HG02840 (cell line): ENCODE results near the gene DEK.
"Not testable (repeated sequence)": the region's sequence is repeated elsewhere in the genome, so short reads cannot be mapped to it uniquely, and the experiment has no call there.

ENCODE experiments used
- ATAC-seq: cut with Tn5 transposase; IDR thresholded peaks from one replicate; pipeline ENCODE4 v1.9.1; 2021; ENCODE audit warnings: mild to moderate bottlenecking, moderate library complexity, moderate number of reproducible peaks; ENCODE audit not compliant: unreplicated experiment, low FRiP score

DEK gene

DNA sequence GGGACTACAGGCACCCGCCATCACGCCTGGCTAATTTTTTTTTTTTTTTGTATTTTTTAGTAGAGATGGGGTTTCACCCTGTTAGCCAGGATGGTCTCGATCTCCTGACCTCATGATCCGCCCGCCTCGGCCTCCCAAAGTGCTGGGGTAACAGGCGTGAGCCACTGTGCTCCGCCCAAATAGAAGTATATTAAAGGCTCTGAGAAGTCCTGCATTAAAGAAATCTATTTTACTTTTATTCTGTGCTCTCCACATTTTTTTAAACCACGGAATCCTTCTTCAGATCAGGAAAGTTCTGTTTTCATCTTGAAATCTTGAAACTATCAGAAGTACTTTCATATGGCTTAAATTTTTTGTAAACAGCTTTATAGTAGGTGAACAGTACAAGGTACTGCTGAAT lies 55.6 kb downstream of the DEK start:
- not testable (repeated sequence) for ATAC-seq

DNA sequence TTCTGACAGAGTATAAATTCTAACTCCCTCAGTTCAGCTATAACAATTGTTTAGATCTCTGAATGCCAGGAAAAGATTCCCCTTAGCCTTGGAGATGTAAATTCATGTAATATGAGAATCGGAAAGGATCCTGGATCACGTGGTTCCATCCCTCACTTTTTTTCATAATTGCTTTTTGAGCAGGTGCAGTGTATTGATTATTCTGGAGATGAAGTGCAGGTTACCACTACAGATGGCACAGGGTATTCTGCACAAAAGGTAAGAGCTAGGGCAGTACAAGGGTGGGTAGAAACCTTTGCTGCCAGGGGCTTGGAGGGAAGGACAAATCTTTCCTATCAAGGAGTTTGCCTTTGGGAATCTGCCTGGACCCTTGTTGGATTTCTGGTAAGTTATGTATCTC lies 56.4 kb downstream of the DEK start:
- ATAC-seq = no peak

GRCh38 chr6:18207438-18207837 lies 56.9 kb downstream of the DEK start:
- no peak for ATAC-seq

DNA sequence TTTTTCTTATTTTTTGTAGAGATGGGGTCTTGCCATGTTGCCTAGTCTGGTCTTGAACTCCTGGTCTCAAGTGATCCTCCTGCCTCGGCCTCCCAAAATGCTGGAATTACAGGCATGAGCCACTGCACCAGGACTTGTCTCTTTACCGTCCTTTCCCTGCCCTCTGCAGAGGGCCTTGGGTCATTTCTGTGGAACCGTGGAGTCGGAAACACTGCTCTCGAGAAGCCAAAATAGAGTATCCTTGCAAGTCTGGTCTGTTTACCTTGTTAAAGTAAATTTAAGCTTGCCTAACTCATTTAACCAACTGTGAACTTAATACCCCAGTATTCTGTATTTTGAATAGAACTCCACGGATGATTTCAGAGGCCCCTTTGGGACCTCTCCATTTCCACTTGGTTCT lies 57.7 kb downstream of the DEK start:
- no peak for ATAC-seq

GRCh38 chr6:18204691-18205090 lies 59.6 kb downstream of the DEK start:
- ATAC-seq = no peak

DNA sequence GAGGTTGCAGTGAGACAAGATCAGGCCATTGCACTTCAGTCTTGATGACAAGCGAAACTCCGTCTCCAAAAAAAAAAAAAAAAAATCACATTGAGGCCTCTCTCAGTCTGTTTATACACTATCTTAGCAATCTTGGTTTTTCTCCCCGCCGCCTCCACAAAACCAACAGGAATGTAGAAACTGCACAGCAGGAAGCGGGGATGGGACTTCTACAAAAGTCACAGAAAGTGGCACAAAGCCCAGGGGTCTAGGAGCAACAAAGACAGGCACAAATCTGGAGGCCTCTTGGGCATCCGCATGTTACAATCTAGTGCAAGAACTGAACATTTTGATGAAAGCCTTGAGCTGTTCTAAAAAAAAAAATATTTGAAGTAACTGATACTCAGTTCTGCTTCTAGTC lies 60.5 kb downstream of the DEK start:
- ATAC-seq = no peak

- no peak for ATAC-seq
Observed at GRCh38 chr6:18192026-18192425, 72.3 kb downstream of the DEK start.

DNA sequence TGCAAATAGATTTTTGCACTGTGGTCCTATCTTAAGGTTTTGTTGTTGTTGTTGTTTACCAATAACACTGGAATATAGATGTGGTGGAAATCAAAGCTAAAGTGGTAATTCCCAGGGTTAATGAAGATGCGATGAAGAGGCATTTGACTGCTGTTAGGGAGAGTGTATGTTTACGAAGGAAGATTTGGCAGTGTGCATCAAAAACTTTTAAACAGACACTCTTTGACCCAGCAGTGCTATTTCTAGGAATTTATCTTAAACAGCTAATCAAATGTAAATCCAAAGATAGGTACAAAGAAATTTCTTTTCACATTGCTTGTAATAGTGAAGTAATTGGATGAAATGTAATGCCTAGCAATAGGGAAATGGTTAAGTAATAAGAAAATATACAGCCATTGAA lies 75.1 kb downstream of the DEK start:
- no peak for ATAC-seq

- no peak for ATAC-seq
Observed at GRCh38 chr6:18187701-18188100, 76.6 kb downstream of the DEK start.

DNA sequence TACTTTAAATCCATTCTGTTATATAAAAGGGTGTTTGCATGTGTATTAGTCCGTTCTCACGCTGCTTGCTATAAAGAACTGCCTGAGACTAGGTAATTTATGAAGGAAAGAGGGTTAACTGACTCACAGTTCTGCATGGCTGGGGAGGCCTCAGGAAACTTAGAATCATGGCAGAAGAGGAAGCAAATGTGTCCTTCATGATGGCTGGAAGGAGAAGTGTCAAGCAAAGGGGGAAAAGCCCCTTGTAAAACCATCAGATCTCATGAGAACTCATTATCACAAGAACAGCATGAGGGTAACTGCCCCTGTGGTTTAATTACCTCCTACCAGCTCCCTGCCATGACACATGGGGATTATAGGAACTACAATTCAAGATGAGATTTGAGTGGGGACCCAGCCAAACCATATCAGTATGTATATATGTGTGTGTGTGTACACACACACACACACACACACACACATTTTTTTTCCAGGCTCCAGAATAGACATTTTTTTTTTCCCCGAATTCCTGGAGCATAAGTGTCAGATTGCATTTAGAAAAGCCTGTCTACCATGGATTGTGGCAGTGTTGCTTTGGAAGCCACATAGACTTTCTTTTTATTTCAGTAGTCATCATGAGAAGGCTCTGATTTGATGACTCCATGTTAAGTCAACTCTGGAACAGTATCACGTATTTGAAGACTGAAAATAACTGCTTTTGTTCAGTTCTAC lies 77.6 kb downstream of the DEK start:
- ATAC-seq = no peak

DNA sequence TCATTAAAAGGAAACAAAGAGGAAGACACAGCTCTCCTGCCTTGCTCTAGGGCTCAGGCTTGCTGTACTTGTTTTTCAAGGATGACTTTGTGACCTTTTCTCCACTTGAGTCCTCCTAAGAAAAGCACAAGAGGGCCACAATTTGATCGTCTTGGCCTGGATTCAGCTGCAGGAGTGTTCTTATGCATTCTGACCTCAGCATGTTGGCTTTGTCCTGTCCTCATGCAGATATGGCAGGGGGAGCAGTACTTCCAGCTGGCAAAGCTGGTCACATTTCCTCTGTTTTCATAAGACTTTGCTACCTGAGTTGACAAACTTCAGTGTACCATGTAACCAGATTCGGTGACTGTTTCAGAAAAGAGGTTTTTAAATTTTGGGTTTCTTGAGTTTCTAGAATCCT lies 78.3 kb downstream of the DEK start:
- no peak for ATAC-seq

DNA sequence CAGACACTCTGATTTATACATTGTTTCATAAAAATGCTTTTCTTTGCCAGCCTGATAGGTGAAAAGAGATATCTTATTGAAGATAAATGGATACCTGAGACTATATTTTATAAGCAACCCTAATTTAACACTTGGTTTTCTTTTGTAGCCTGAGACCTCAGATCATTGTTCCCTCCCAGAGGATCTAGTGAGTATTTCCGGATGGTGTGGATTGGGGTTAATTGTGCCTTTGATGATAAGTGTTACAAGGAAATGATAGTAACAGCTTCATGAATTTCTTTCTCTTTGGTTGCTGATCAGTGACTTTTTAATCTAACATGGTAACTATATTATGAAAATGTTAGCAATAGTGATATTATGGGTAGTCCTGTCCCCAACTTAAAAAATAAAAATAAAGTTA lies 78.7 kb downstream of the DEK start:
- ATAC-seq = no peak

GRCh38 chr6:18183766-18184165 lies 80.6 kb downstream of the DEK start:
- no peak for ATAC-seq

GRCh38 chr6:18182568-18182967 lies 81.8 kb downstream of the DEK start:
- no peak for ATAC-seq

DNA sequence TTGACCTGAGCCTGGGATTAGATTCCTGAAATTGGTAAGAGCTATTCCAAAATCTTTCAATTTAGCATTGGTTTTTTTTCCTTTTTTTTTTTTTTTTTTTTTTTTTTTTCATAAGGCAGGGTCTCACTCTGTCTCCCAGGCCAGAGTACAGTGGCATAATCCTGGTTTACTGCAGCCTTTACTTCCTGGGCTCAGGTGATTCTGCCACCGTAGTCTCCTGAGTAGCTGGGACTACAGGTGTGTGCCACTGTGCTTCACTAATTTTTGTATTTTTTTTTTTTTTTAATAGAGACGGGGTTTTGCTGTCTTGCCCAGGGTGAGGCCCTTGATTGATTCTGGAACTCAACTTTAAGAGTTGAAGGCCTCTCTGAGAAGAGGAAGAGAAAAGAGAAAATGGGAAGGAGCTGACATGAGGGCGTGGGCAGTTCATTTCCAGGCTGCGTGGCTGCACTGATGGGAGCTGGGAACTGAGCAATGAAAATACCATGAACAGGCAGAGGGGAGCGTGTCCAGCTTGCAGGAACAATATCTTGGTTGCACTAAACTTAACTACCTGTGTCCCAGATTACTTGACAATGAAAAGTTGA lies 84.5 kb downstream of the DEK start:
- no peak for ATAC-seq

DNA sequence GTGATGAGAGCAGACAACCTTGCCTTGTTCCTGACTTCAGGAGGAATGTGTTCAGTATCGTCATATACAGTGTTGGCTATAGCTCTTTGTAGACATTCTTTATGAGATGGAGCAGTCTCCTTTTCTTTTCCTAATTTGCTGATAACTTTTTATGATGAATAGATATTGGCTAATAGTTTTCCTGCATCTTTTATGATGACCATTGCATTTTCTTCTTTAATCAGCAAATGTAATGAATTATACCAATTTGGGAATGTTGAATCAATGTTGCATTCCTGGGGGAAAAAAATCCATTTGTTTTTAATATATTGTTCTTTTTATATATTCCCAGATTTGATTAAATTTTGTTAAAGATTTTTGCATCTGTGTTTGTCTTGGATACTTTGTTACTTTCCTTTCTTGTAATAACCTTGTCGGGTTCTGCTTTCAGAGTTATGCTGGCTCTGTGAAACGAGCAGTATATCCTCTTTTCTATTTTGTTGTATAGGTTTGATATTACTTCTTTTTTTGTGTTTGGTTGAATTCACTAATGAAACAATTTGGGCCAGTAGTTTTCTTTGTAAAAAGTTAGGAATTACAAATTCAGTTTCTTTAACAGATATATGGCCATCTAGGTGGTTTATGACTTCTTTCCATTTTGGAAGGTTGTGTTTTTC lies 85.2 kb downstream of the DEK start:
- ATAC-seq = no peak

GRCh38 chr6:18177286-18177965 lies 86.9 kb downstream of the DEK start:
- ATAC-seq = no peak

DNA sequence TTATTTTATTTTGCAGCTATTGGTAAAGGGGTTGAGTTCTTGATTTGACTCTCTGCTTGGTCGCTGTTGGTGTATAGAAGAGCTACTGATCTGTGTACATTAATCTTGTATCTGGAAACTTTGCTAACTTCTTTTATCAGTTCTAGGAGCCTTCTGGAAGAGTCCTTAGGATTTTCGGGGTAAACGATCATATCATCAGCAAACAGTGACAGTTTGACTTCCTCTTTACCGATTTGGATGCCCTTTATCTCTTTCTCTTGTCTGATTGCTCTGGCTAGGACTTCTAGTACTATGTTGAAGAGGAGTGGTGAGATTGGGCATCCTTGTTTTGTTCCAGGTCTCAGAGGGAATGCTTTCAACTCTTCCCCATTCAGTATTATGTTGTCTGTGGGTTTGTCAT lies 88.1 kb downstream of the DEK start:
- ATAC-seq = not testable (repeated sequence)
